Cardiac muscle cell (in vitro differentiated cells and primary cell): Measurements from ENCODE around the gene ANKRD11. TPM values are rescaled to one million over a fixed set of nuclear protein-coding genes. Genes with fewer than 3 reads are reported as not detected.

Experiments
- DNase-seq, 2 donors: peaks; one replicate each; pipeline versions ENCODE4 v3.0.0 to v3.0.0-alpha.2; 2010 to 2017; ENCODE audit warnings: low read depth in 1 of 2, low spot score in 1 of 2
- H3K27ac ChIP-seq: fragments of 200-600 bp; sonication (generic); 2 replicates; pipeline ENCODE4 v1.5.1; 2016
- H3K27me3 ChIP-seq: fragments of 200-600 bp; sonication (generic); 2 replicates; pipeline ENCODE4 v1.6.0; 2016; ENCODE audit warnings: control low read depth
- H3K36me3 ChIP-seq: fragments of 200-600 bp; sonication (generic); 2 replicates; pipeline ENCODE4 v1.5.1; 2016; ENCODE audit warnings: control low read depth
- H3K4me1 ChIP-seq: fragments of 200-600 bp; sonication (generic); 2 replicates; pipeline ENCODE4 v1.8.1; 2017; ENCODE audit warnings: low read depth, mild to moderate bottlenecking, mixed run types
- H3K4me3 ChIP-seq: fragments of 200-600 bp; sonication (generic); 2 replicates; pipeline ENCODE4 v1.5.1; 2016; ENCODE audit warnings: mild to moderate bottlenecking
- H3K9me3 ChIP-seq: fragments of 200-600 bp; sonication (generic); 2 replicates; pipeline ENCODE4 v1.5.1; 2017; ENCODE audit warnings: low read depth, mild to moderate bottlenecking, control low read depth
- CTCF ChIP-seq: IDR thresholded peaks from 2 replicates; pipeline ENCODE4 v1.5.1; 2012; ENCODE audit warnings: low read depth, mild to moderate bottlenecking, low read length
- polyA plus RNA-seq: library from polyadenylated mRNA; unstranded; fragments of >200 nt; fragmentation: Nextera tagmentation; extraction: Ambion mirVana; gene quantifications from 2 replicates; pipeline ENCODE4 v1.2.1, GENCODE V29; 2016
- total RNA-seq: library from RNA; depleted of rRNA; stranded (reverse); fragments of >200 nt; gene quantifications from 2 replicates; pipeline ENCODE4 v1.2.3, GENCODE V29; 2016

ANKRD11 gene
- total and polyA plus RNA-seq, 2 experiments from 2014 or later, result 111 to 131 TPM

DNA sequence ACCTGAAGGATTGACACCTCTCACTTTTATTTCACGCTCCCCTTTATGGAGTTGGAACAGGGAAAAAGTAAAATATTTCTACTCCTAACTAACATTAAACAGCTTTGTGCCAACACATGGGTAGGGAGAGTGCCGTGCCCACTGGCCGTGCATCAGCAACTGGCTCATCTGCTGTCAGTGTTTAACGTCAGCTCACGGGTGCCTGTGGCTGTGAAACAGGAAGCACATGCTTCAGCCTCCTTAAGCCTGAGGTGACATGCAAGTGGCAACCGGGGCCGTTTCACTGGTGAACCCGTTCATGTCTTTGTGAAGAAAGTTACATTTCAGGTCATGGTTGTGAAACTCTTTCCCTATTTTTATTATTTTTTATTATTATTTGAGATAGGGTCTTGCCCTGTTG is 21.0 kb upstream of the ANKRD11 start:
- TF ChIP-seq CTCF, result no peak
- Histone ChIP-seq H3K9me3 (no peaks in the 10 kb centered on the region), H3K4me3 (no peak overlapping the region), H3K36me3 (peaks cover 29% of the 10 kb centered on the region), H3K27me3 (no peaks in the 10 kb centered on the region), H3K27ac (no peak overlapping the region), H3K4me1 (no peaks in the 10 kb centered on the region)
- DNase-seq, result no peak

GRCh38 chr16:89510526-89510925 is 20.2 kb upstream of the ANKRD11 start:
- Histone ChIP-seq H3K27ac (no peak overlapping the region), H3K9me3 (no peaks in the 10 kb centered on the region), H3K4me1 (no peaks in the 10 kb centered on the region), H3K36me3 (peaks cover 22% of the 10 kb centered on the region), H3K27me3 (no peaks in the 10 kb centered on the region), H3K4me3 (no peak overlapping the region)
- no peak for TF ChIP-seq CTCF
- DNase-seq, result no peak

- H3K27ac ChIP-seq, result peak within 1 kb of the TSS; percentile 96
- DNase-seq, result peak; percentile 89 to 92
- no peaks in the 10 kb centered on the region for H3K9me3 ChIP-seq
- no peaks in the 10 kb centered on the region for H3K27me3 ChIP-seq
- H3K4me1 ChIP-seq, result no peaks in the 10 kb centered on the region
- H3K4me3 ChIP-seq, result peak within 1 kb of the TSS; percentile 95
- H3K36me3 ChIP-seq, result peaks cover 18% of the 10 kb centered on the region
- no peak for TF ChIP-seq CTCF
Measured at GRCh38 chr16:89507834-89508590, 17.7 kb upstream of the ANKRD11 start, which contains the start of gene SPG7. TSS of gene SPG7 (plus strand) at chr16:89508403. CDS start at chr16:89508418, 15 bp downstream.

- H3K9me3 ChIP-seq, result no peaks in the 10 kb centered on the region
Measured at GRCh38 chr16:89507214-89507833, 17.0 kb upstream of the ANKRD11 start.

DNA sequence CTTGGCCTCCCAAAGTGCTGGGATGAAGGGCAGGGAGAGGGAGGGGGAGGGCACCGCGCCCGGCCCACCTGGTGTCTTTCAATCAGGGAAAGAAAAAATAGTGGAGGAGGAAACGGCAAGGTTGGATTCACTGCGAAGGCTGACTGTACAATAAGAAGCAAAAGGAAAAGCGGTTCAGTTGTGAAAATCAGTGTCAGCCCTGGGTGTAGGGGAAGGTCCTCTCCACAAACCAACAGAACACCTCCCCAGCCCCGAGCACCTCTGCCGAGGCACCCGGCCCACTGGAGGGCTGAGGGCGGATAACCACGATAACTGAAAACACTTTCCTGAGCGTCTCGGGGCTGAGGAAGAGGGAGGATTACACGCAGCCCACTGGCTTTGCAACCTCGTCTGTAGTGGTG is 16.4 kb upstream of the ANKRD11 start:
- peak in 1 of 2 donors; percentile 19 for DNase-seq
- no peak for TF ChIP-seq CTCF
- no peaks in the 10 kb centered on the region for H3K27me3 ChIP-seq
- peaks cover 13% of the 10 kb centered on the region for H3K36me3 ChIP-seq
- H3K27ac ChIP-seq, result no peak overlapping the region
- H3K4me3 ChIP-seq, result no peak overlapping the region
- no peaks in the 10 kb centered on the region for H3K9me3 ChIP-seq
- no peaks in the 10 kb centered on the region for H3K4me1 ChIP-seq

More at GRCh38 chr16:89507214-89507833, 17.0 kb upstream of the ANKRD11 start:
- H3K36me3 ChIP-seq, result peaks cover 13% of the 10 kb centered on the region
- no peaks in the 10 kb centered on the region for H3K4me1 ChIP-seq
- peak overlapping the region; percentile 96 for H3K27ac ChIP-seq
- DNase-seq, result no peak
- no peaks in the 10 kb centered on the region for H3K27me3 ChIP-seq
- peak overlapping the region; percentile 95 for H3K4me3 ChIP-seq
- no peak for TF ChIP-seq CTCF
